ENCODE measurements around the gene ANO8.
A peak's percentile ranks its signal among the peaks of the same experiment; 100 is the strongest.
"Not testable (repeated sequence)": the region's sequence is repeated elsewhere in the genome, so short reads cannot be mapped to it uniquely, and the experiment has no call there.

Gene ANO8

DNA sequence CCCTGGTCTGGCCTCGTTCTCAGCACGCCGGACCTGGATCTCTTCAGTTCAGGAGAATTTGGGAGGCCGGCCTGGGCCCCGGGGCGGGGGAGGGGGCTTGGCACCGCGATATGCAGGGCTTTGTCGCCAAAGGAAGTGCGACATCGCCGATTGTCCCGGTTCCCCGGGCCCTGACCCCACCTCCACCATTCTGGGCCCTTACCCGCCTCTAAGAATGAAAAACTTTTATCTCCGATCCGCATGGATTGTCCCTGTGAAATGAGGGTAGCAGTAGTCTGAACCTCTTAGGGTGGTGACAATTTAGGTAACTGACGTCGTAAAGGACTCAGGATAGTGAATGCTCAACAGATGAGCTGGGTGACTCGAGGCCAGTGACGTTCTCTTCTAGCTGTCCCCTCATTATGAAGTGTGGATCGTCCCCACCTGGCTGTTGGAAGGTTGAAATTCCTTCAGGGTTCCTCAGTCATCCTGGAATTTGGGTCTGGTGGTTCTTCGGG lies 24.6 kb downstream of the ANO8 start:
- DNase-seq (ENCODE audit: low read depth): no peak

DNA sequence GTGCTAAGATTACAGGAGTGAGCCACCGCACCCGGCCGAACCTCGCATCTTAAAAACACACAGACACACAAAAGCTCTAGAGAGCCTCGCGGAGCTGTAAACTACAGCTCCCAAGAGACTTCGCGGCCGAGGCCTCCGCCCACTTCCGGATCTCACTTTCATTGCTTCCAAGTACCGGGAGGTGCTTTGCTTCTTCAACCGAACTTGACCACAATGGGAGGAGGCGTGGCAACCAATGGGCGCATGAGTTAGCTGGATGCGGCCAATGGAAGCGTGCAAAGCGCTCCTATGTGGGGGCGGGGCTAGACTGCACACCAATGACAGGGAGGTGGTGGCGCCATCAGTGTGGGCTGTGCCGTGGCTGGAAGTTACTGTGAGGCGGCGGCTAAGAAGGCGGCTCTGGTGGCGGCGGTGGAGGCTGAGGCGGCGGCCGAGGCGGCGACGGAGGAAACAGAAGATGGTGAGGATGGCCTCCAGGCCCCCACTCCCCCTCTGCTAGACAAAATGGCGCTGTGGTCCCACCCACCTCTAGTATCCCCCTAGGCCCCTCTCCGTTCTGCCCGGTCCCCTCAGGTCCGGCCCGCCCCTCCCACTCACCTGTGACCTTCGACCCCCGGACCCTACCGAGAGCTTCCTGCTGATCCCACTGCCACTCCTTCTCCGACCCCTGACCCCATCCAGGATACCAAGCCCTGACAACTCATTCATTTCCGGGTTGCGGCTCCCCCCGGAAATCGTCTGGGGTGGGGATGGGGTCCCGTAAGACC lies 25.3 kb downstream of the ANO8 start, which contains the start of gene DDA1:
TSS of gene DDA1 (plus strand) at position 366 of the 767 bp plus-strand sequence. CDS start at position 458, 92 bp downstream.
- peak; percentile 99 for DNase-seq (ENCODE audit: low read depth)

DNA sequence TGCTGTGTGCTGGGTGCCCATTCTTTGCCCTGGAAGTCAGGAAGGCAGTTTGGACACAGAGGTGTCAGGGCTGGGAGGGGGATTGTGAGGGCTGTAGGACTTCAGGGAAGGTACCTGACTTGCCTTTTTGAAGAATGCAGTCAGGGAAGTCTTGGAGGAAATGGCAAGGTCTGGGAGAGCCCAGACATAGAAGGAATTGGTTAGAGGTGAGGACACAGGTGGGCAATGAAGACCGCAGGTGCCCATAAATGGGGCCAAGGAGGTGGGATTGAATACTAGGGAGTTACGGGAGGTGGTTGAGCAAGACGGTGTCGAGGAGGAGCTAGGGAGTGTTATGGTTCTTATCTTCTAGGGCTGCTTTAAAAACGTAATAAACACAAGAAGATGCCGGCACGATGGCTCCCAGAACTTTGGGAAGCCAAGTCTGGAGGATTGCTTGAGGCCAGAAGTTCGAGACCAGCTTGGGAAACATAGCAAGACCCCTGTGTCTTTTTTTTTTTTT lies 26.7 kb downstream of the ANO8 start:
- DNase-seq (ENCODE audit: low read depth): no peak

DNA sequence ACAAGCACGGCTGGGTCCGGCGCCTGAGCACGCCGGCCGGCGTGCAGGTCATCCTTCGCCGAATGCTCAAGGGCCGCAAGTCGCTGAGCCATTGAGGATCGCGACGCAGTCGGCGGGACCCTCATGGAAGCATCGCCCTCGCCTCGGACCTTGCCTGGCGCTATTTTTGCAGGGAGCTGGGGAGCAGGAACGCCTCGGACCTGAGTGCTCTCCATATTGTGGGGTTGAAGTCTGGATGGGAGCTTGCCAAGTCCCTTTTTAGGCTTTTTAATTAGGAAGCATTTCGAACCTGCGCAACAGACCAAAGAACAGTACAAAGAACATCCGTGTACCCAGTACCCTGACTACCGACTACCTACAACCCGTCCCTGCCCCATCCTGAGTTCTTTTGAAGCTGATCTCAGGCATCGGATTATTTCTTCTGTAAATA lies 28.4 kb downstream of the ANO8 start:
- no peak for DNase-seq (ENCODE audit: low read depth)

DNA sequence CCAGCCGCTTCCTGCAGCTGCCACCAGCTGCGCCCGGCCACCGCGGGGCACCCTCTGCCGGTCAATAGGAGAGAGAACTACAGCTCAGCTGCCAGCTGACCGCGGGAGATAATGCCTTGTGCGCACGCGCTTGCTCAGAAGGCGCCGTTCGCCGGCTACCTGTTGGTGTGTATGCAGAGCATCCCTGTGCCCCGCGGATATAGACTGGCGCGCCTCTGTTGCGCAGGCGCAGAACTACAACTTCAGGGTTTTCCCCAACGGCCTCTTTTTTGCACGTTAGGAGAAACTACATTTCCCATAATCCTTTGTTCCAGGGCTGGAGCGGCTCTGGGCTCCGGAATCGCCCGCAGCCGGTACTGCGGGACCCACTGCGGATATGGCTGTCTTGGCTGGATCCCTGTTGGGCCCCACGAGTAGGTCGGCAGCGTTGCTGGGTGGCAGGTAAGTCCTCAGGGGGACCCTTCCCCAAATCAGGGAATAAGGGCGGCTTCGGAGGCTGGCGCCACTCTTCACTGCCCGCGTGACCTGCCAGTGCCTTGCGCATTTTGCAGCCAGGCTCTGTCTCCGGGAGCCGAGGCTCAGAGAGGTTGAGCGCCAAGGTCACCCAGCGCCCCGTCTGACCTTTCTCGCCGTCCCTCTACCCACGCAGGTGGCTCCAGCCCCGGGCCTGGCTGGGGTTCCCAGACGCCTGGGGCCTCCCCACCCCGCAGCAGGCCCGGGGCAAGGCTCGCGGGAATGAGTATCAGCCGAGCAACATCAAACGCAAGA lies 29.0 kb downstream of the ANO8 start, which contains the start of gene MRPL34:
TSS of gene MRPL34 (plus strand) at position 356 of the 768 bp plus-strand sequence. CDS start at position 377, 21 bp downstream.
- DNase-seq (ENCODE audit: low read depth): peak; percentile 91

DNA sequence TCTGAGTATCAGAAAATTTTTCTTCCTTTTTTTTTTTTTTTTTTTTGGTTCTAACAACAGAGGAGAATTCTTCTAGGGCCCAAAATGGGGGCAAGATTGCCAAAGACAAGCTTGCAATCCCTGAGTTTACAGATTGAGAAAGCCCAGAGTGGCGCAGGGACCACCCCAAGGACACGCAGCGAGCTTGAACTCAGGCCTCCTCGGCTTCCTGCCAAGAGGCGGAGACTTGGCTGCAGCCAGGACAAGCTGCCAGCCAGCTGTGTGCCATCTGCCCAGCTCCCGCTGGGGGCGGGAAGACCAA lies 29.5 kb downstream of the ANO8 start:
- DNase-seq (ENCODE audit: low read depth): no peak

DNA sequence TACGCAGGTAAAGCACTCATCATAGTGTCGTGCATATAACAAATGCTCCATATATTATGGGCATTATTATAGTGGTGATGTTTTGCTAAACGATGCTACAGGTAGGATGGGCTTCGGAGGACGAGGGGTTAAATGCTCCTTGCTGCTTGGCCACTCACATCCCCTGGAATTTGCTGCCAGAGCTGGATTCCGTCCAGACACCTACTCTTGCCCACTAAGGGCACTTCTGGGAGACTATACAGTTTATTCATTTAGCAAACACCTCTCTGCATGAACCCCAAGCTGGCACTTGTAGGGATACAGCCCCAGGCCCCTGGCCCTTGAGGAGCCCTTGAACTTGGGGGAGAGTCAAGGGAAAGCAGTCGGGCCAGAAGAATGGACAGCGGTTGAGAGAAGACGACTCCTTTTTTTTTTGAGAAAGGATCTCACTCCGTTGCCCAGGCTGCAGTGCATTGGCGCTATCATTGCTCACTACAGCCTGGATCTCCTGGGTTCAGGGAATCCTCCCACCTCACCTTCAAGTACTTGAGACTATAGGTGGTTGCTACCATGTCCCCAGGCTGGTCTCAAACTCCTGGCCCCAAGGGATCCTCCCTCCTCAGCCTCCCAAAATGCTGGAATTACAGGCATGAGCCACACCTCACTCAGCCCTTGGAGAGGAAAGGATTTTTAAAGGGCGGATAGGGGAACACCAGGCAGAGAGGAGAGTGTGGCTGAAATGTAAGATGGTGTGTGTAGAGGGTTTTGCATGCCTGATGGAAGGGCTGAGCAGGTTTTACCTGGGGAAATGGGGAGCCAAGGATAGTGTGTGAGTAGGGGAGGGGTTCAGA lies 30.1 kb downstream of the ANO8 start:
- DNase-seq (ENCODE audit: low read depth): no peak

DNA sequence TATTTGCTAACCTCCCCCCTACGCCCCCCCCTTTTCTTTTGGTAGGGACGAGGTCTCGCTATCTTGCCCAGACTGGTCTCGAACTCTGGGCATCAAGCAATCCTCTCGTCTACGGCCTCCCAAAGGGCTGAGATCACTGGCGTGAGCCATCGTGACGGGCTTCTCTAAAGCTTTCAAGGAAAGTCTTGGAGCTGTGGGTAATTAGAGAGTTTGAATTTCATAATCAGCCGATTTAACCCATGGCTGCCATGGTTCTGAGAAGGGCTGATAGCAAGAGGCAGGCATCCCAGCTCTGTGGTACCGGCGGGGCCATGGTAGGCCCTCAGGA lies 30.8 kb downstream of the ANO8 start:
- DNase-seq (ENCODE audit: low read depth): no peak

DNA sequence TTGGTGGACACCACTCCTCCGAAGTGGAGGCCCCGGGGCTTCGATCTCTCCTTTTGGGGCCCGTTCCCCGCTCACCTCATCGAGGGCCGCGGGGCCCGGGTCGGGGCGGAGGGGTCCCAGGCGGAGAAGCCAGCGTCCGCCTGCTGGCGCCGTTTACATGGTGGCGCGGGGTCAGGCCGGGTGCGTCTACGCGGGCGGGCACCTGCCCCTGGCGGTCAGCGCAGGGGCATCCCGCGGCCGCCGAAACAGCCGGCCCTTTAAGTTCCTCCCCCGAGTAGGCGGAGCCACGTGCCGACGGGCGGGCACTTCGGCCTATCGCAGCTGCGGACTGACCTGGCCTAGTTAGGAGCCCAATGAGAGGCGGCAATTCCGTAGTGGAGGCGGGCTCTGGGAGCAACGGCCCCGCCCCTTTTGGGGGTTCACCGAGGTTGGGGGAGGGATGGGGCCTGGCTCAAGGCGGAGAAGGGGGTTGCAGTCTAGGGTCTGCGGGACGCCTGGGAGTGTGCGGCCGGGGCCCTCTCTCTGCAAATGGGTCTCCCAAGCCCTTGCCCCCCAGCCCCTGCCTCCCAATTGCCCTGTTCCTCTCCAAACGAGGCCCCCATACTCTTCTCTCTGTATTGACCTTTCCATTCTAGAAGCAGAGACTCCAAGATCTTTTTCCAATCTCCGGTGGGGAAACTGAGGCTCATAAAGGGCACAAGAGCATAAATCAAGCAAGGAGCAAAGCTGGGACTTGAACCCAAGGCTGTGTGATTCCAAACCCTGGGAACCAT lies 31.3 kb downstream of the ANO8 start, which contains the start of gene ABHD8:
TSS of gene ABHD8 (minus strand) at position 259 of the 773 bp plus-strand sequence. CDS start 1,809 bp downstream, outside the sequence.
- peak; percentile 89 for DNase-seq (ENCODE audit: low read depth)

DNA sequence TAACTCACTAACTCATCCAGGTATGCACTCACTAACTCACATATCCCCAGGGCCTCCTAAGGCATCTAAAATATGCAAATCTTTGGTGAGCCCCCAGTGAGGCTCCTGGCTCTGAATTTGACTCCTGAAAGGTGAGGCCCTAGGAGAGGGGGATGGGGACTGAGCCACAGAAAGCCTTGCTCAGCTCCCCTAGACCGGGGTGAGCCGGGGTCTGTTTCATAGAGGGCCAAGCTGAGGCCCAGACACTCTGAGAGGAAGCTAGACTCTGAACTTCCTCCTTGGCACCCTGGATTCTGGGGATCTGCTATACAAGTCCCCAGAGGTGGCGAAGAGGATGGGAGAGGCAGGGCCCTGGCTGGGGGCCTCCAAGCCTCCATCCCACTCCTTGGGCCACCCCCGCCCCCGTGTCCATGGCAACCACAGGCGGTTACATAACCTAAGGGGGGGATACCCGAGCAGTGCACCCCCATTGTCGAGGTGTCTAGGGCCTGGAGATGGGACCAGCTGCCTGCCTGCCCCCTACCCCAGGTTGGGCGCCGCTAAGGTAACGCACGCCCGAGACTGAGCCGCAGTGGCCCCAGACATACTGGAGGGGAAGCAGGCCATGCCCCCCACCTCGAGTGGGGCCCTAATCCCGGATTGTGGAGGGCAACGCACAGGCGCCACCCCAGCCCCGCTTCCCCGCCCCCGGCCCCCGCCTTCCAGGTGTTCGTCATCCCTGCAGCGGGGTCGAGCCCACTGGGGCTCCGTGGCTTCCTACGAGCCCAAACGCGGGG lies 32.1 kb downstream of the ANO8 start:
- no peak for DNase-seq (ENCODE audit: low read depth)

DNA sequence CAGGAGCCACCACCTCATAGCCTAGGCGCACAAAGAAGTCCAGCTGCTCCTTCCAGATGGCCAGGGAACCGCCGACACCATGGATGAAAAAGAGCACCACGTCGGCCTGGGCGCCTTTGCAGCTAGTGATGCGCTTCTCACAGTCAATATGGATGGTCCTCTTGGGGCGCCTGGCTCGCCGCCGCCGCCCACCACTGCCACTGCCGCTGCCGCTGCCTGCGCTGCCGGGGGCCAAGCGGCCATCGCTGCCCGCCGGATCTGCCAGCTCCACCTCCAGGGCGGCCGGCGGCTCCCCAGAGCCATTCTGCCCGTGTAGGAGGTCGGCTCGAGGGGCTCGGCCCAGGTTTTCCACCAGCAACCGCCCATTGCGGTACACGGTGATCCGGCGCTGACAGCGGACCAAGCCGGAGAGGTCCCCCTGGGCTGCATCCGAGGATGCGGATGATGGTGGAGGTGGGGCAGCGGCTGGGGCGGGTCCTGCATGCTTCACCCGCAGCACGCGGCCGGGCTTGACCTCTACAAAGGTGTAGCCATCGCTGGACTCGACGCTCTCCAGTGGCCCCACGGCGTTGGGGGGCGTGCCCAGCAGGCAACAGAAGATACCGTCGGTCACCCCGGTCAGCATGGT lies 33.5 kb downstream of the ANO8 start:
- no peak for DNase-seq (ENCODE audit: low read depth)

DNA sequence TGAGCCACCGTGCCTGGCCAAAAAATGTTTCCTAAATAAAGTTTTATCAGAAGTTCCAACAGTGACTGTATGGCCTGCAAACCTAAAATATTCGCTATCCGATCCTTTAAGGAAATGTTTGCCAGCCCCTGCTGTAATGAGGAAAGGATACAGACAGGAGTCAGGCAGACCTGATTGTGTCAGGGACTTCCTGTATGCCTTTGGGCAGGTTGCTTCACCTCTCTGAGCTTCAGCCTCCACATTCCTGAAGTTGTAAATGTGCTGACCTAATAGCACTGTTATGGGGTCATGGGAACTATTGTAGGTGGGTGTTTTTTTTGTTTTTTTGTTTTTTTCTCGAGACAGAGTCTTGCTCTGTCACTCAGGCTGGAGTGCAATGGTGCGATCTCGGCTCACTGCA lies 37.7 kb downstream of the ANO8 start:
- DNase-seq (ENCODE audit: low read depth): no peak

DNA sequence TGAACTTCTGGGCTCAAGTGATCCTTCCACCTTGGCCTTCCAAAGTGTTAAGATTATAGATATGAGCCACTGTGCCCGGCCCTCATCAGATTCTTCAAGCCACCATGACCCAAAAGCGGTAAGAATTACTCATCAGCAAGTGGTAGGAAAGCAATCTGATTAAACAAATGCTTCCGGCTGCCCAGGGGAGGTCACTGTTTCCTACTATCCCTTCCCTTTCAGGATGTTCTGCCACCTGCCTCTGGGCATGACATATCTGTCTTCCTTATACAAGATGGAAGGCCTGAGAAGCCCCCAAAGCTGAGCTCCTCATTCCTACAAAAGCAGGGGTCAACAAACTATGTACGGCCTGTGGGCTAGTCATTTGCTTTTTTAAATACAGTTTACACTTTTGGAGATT lies 38.4 kb downstream of the ANO8 start:
- DNase-seq (ENCODE audit: low read depth): no peak

DNA sequence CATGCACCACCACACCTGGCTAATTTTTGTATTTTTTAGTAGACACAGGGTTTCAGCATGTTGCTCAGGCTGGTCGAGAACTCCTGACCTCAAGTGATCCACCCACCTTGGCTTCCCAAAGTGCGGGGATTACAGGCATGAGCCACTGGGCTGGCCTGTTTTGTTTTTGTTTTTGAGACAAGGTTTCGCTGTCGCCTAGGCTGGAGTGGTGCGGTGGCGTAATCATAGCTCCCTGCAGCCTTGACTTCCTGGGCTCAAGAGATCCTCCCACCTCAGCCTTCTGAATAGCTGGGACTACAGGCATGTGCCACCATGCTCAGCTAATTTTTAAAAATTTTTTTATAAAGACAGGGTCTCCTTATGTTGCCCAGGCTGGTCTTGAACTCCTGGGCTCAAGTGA lies 39.1 kb downstream of the ANO8 start:
- not testable (repeated sequence) for DNase-seq (ENCODE audit: low read depth)

DNA sequence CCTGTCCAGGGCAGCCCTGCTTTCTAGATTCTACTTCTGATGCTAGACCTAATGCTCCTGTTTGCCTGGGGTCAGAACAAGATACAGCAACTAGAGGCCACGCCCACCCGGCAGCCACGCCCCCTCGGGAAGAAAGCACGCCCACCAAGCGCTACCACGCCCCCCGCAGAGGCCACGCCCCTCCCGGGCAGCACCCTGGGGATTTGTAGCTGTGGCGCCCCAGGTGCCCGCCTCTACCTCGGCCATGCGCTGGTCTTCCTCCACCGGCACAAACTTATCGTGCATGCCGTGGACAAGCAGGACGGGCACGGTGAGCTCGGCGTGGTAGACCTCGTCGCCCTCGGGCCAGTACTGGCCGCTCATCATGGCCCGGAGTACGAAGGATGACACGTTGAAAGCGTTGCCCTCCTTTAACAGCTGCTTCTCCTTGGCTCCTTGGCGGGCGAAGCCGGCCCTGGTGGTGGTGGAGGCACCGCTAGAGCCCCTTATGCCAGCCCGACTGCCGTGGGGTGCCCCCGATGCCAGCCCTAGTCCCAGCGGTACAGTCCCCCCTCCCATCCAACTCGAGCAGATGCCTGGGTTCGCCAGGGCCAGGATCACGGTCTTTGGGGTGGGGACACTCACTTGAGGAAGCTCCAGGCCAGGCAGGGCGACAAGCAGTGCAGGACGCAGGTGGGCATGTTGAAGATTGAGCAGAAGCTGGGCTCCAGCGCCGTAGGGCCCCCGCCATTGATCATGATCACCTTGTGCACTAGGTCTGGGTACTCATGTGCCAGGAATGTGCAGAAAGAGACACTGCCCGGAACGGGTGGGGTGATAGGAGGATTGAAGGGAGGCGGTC lies 40.4 kb downstream of the ANO8 start:
- peak; percentile 29 for DNase-seq (ENCODE audit: low read depth)

DNA sequence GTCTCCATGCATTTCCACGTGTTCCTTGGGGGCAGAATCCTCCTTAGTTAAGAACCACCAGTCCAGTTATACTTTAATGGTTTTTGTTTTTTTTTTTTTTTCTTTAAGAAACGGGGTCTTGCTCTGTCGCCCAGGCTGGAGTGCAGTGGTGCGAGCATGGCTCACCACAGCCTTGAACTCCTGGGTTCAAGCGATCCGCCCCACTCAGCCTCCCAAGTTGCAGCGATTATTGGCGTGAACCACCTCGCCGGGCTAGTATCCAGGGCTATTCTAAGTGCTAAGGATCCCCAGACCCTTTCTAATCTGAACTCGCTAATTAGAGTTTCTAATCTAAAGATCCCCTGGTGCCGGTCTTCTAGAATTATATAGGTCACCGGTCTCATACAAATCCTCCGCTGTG lies 41.0 kb downstream of the ANO8 start:
- DNase-seq (ENCODE audit: low read depth): no peak

DNA sequence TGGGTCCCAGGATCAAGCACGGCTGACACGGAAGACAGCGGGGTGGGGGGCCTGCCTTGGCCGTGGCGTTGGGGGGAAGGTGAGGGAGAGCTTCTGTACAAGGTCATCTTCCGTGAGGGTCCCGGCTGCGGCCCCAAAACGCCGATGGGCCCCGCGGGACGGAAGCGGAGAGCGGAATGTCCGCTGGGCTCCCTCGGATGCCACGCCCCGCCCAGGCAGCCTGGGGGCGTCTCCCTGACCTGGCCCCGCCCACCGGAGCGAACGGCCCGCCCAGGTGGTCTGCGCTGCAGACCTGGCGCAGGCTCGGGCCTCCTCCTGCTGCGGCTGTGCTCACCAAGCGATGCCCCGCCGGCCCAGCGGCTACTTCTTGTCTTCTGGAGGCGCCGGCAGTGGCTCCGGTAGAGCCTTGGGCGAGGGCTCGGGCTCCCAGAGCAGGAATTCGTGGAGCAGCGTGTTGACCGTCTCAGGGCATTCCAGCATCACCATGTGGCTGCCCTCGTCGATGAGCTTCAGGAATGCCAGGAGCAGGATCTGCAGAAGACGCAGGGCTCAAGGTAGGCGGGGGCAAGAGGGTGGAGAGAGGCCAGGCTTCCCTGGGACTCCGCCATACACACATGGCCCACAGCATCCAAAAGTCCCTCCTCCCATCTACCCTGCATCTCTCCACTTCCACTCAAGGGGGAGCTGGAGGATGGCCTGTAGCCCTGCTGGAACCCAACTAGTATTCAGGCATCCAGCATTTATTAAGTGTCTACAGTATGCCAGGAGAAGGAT lies 42.2 kb downstream of the ANO8 start:
- peak; percentile 70 for DNase-seq (ENCODE audit: low read depth)

DNA sequence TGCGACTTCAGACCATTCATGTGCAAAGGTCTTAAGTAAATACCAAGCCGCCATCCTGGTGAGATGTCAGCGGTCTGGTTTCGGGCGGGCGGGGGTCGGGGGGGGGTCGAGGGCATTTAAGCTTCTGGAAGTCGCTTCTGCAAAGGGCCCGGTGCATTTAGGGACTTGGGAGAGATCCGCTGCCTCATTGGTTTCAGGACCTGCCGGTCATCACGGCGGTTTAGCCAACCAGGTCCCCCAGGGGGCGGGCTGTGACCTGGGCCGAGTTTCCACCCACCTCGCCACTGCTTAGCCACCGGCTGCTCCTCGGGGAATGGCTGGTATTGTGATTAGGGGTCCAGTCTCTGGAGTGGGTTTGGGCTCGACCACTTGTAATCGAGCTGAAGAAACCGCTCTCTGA lies 45.2 kb downstream of the ANO8 start:
- DNase-seq (ENCODE audit: low read depth): no peak

All from activated T-helper 9 cell treated with anti-CD3 and anti-CD28 coated beads, Interleukin-2, amount 50 U/mL, for 16 hours (primary cell).